22Rv1 (cell line): ENCODE results near the gene KRT28.

Experiments used
- ZFX ChIP-seq: fragments of 450-650 bp; IDR thresholded peaks from 2 replicates; pipeline ENCODE4 v1.6.1; 2017; ENCODE audit warnings: antibody characterized with exemption, borderline replicate concordance
- TF ChIP-seq, protein P1 (sequence below): fragments of 450-650 bp; IDR thresholded peaks from 2 replicates; pipeline ENCODE4 v1.5.1; 2017; ENCODE audit warnings: mild to moderate bottlenecking

DNA sequence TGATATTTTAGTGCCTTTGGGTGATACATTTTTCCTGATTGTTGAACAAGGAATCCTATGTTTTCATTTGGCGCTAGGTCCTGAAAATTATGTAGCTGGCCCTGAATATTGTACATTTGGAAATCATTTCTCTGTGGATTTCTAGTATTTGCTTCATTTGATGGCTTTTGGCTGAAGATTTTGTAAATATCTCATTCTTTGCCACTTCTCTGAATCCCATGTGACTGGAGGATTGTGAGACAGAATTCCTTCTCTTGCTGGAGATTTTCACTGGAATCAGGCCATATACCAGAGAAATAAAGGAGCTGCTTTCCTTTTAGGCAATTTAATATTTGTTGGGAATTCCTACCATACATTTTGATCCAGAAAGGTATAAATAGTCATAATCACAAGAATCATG is 8.6 kb downstream of the KRT28 start:
- TF ChIP-seq, protein P1, sequence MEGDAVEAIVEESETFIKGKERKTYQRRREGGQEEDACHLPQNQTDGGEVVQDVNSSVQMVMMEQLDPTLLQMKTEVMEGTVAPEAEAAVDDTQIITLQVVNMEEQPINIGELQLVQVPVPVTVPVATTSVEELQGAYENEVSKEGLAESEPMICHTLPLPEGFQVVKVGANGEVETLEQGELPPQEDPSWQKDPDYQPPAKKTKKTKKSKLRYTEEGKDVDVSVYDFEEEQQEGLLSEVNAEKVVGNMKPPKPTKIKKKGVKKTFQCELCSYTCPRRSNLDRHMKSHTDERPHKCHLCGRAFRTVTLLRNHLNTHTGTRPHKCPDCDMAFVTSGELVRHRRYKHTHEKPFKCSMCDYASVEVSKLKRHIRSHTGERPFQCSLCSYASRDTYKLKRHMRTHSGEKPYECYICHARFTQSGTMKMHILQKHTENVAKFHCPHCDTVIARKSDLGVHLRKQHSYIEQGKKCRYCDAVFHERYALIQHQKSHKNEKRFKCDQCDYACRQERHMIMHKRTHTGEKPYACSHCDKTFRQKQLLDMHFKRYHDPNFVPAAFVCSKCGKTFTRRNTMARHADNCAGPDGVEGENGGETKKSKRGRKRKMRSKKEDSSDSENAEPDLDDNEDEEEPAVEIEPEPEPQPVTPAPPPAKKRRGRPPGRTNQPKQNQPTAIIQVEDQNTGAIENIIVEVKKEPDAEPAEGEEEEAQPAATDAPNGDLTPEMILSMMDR: no peak
- TF ChIP-seq ZFX: no peak
